ENCODE data around the gene OR52N2.

The OR52N2 gene

DNA sequence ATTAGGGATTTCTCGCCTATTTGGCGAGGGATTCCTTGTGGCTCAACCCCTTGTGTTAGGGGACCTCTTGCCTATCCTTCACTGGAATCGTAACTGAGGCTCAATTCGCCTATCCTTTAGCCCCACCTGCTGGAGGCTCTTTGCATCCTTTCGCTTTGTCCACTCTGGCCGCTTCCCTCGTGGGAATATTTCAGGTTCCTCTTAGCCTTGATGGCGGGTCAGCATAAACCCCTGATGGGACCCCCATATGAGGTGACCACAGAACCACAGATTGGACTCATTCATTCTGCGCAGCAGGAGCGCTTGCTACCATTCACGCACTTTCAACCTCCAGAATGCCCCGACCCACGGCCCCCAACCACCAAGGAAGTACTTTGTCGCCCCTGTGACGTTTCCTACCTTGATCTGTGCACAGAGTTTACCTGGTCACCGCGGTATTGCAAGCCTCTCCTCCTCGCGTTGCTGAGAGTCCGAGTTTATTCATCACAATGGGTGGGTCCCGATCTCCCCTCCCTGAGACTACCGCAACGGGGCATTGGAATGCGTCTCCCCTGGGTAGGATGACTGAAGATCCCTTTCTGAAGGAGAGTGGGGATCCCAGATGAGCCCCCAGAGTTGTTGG, at the start of gene OR52N2:
Gene OR52N2 (plus strand): TSS at position 425 of the 622 bp plus-strand sequence. CDS start 11,412 bp downstream, outside the sequence.
- DNase-seq (ENCODE audit: extremely low spot score, insufficient read length, low read depth) (no peak), FAIRE-seq (peak; percentile 87)

DNA sequence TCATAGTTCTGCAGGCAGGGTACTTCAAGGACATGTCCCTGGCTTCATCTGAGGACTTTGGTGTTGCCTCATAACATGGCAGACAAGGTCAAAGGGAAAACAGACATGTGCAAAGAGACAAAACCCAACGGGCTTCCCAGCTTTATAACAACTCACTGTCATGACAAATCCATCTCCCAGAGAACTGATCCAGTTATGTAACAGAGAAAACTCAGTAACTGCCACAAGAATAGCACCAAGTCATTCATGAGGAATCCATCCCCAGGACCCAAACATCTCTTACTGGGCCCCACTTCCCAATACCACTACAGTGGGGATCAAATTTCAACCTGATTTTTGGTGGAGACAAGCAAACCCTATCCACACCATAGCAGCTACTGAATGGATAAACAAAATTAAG, 41.7 kb upstream of the OR52N2 start:
- no peak for FAIRE-seq
- DNase-seq (ENCODE audit: extremely low spot score, insufficient read length, low read depth) = no peak

DNA sequence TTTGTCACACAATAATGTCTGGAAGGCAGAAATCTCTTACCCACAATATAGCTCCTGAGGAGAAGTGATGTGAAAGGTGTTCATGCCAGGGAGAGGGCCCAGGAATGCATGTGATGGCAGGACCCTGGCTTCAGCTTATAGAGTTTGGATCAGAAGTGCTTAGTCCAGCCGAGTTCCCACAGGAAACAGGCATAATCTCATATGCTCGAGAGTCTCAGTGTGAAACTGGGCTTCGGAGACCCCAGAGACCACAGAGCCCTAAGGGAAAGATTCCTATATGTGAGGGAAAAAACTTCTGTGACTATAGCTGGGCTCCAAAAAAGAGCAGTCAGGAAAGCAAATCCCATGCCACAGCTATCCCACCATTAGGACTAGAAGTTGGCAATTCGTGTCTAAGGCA, 25.5 kb upstream of the OR52N2 start, which contains the start of gene OR52N5:
Gene OR52N5 (minus strand): TSS at position 101 of the 400 bp plus-strand sequence. CDS start 4,721 bp downstream, outside the sequence.
- FAIRE-seq (no peak), DNase-seq (ENCODE audit: extremely low spot score, insufficient read length, low read depth) (no peak)

DNA sequence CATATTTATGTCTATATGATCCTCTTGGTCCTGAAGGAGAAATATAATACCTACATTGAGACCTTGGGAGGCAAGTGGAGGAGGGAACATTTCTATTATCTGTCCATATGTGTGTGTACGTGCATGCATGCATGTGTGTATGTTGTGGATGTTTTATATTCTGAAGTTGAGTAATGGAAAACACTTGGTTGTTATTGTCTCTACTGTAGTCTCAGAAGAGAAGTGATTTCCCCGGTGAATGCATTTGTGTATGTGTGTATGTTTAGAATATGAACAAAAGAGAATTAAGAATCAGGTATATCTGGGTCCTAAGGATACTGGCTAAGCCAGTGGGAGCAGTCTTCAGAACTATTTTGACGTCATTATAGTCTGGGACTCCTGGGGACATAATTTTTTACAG, 17.6 kb upstream of the OR52N2 start, which contains the start of gene OR52N1:
Gene OR52N1 (minus strand): TSS at position 101 of the 400 bp plus-strand sequence. CDS start 2,449 bp downstream, outside the sequence.
- FAIRE-seq = no peak
- no peak for DNase-seq (ENCODE audit: extremely low spot score, insufficient read length, low read depth)

DNA sequence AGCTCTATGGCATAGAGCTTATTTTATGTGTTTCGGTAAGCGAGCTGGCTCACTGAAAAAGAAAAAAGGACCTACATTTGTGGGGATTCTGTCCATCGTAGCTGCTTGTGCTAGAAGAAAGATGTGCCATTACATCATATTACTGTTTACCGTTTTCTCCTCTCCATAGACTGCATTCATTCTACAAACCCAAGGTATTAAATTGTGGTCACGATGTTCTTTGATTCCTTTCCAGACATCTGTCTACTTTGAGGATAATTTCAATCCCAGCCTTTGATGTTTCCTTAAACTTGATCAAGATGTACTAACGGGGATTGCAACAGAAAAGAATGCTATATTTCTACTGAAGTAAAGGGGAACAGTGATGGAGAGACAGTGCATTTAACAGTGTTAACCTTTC, 12.2 kb upstream of the OR52N2 start:
- FAIRE-seq = no peak

DNA sequence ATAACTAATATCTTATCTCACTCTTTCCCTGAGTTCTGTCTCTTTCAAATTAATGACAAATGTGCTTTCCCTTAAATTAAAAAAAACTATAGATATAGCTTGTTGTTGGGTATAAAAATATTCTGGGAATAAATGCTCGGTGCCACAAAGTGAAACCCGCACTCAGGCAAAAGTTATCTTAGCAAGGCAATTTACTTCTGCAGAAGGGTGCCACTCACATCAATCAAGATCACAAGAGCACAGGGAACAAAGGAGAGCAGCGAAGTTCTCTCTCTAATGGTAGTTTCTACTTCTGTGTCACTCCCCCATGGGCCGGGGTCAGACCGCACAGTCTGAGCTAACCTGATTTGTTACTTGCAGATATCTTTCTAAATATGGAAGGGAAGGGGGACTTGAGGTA, 4.7 kb upstream of the OR52N2 start:
- FAIRE-seq (no peak), DNase-seq (ENCODE audit: extremely low spot score, insufficient read length, low read depth) (no peak)

More for the DNA sequence above, 12.2 kb upstream of the OR52N2 start:
- DNase-seq (ENCODE audit: extremely low spot score, insufficient read length, low read depth) = no peak

DNA sequence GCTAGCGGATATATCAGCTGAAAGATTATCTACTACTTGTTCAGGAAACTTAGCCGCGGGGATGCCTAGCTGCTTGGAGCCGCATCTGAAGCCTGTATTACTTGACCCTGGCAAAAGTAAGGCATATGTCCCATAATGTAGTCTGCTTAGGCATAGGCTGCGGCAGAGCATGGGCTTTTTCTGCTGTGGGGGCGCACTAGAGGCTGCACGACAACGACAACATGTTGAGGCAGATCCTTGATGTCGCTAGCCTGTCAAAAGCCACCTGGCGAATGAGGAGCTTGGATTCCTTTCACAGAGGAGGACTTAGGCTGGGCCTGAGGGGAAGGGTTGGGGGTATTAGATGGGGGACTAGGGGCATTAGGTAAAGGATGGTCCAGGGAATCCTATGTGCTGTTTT, 1.1 kb upstream of the OR52N2 start:
- DNase-seq (ENCODE audit: extremely low spot score, insufficient read length, low read depth) (no peak), FAIRE-seq (no peak)

DNA sequence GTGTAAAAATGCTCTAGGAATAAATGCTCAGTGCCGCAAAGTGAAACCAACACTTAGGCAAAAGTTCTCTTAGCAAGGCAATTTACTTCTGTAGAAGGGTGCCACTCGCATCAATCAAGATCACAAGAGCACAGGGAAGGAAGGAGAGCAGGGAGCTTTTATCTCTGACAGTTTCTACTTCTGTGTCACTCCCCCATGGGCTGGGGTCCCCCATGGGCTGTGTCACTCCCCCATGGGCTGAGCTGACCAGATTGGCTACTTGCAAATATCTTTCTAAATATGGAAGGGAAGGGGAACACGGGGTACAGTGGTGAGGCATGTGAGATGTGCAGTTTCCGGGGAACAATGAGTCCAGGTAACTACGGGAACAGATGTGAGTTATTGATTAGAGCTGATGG, 397 bp downstream of the OR52N2 start:
- no peak for DNase-seq (ENCODE audit: extremely low spot score, insufficient read length, low read depth)

DNA sequence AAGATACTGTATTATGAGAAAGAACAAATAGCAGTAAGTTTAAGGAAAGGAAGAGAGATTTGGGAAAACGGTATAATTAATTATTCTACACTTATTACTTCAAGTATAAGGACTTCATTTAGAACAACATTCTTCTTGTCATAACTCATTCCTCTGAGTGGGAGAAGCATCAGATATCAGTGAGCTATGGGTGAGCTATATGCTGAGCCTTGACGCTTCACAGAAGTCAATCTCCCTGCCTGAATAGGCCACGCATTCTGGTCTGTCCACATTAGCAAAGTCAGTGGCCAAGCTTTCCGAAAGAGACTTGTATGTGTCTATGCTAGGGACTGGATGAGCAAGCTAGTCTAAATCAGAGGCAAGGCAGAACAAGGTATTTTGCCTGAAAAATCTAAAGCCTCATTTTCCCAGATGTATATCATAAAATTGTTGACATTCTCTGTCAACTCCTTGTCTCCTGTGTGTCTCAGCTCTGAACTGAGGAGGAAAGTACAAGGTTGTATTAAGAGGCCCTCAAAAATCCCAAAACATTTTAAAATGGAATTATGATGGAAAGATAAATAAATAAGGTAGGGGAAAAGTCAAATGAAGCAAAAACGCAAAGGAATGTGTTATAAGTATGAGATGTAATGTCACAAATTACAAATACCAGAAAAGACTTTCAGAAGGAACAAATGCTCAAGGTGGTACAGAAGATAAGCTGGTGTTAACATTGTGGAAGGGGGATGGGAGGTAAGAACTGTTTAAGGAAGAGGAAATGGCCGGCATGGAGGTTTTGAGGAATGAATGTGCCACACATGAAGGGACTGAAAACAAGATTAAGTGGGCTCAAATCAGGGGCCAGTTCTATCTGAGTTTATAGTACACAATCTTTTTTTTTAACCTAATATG, 1.4 kb downstream of the OR52N2 start:
- no peak for DNase-seq (ENCODE audit: extremely low spot score, insufficient read length, low read depth)
- no peak for FAIRE-seq

More for the DNA sequence above, 397 bp downstream of the OR52N2 start:
- FAIRE-seq = peak; percentile 5

DNA sequence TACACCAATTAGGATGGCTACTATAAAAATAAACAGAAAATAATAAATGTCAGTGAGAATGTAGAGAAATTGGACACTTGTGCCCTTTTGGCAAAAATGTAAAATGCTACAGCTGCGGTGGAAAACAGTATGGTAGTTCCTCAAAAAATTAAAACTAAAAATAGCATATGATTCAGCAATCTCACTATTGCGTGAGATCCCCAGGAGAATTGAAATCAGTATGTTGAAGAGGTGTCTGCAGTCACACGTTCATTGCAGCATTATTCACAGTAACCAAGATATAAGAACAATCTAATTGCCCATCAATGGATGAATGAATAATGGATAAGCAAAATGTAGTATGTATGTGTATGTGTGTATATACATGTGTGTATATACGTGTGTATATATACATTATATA, 6.8 kb downstream of the OR52N2 start:
- no peak for FAIRE-seq
- DNase-seq (ENCODE audit: extremely low spot score, insufficient read length, low read depth) = no peak

DNA sequence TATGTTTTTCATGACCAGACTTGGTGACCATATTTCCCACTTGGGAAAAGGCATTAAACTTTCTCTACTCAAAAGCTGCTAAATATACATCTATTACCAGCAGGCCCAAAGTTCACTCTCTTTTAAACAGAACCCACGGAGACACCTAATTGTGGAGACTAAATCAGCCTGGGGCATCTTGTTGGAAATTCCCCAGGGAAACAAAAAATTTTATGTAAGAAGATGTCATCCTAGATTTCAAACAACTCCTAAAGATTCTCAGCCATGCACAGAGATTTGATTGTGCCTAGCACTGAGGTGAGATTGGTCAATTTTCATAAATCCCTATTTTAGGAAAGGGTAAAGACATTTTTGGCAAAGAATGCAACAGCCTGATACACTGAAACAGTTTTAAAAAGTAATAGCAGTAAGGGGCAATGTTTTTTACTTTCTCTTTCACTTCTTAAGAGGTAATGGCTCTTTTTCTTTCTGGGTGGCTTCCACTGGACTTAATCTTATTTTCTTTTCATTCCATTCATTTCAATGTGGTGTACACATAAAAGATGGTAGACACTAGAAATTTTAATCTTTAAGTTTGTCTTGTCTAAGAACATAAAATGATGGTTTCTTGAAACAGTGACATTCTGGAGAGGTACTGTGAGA, 9.6 kb downstream of the OR52N2 start:
- FAIRE-seq = peak; percentile 38
- DNase-seq (ENCODE audit: extremely low spot score, insufficient read length, low read depth) = no peak

DNA sequence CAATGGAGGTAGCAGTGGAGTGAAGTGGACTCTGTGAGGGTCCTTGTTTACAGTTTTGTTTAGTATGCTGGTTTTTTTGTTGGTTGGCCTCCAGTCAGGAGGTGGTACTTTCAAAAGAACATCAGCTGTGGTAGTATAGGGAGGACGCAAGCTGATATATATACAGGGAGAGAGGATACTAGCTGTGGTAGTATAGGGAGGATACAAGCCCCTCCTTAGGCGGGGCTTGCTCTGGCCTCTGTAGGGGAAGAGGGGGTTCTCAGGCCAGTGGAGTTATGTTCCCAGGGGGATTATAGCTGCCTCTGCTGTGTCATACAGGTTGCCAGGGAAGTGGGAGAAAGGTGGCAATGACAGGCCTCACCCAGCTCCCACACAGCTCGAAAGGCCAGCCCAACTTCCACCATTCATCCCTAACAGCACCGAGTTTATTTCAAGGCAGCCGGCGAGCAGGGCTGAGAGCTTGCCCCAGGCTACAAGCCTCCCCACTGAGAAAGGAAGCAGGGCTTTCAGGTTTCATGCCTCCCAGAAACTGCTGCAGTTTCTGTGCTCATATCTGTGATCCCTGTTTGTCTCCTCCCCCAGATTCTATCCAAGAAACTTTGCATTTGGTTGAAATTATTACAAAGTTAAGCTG, 22.6 kb downstream of the OR52N2 start:
- DNase-seq (ENCODE audit: extremely low spot score, insufficient read length, low read depth) = no peak
- FAIRE-seq = no peak

DNA sequence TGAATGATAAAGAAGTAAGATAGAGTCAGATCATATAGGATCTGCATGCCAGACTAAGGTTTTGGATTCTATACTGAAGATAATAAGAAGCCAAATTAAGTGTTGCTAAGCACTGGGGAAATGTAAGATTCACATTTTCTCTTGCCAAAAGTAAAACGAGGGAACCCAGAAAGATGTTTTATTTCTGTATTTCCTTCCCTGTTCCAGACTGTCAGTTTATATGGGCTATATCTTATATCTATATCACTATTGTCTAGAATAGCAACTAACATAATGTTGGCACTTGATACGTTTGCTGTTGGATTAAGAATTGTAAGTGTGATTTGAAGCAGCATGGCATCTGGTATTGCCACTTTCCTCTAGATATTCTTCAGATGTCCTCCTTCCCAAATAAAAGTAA, 24.7 kb downstream of the OR52N2 start:
- FAIRE-seq (no peak), DNase-seq (ENCODE audit: extremely low spot score, insufficient read length, low read depth) (no peak)

DNA sequence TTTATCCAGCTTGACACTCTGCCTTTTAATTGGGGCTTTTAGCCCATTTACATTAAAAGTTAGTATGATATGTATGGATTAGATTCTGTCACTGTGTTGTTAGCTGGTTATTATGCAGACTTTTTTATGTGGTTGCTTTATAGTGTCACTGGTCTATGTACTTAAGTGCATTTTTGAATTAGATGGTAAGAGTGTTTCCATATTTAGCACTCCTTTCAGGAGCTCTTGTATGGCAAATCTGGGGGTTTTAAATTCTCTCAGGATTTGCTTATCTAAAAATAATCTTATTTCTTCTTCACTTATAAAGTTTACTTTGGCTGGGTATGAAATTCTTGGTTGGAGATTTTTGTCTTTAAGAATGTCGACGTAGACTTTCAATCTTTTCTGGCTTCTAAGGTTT, 29.0 kb downstream of the OR52N2 start:
- no peak for DNase-seq (ENCODE audit: extremely low spot score, insufficient read length, low read depth)

DNA sequence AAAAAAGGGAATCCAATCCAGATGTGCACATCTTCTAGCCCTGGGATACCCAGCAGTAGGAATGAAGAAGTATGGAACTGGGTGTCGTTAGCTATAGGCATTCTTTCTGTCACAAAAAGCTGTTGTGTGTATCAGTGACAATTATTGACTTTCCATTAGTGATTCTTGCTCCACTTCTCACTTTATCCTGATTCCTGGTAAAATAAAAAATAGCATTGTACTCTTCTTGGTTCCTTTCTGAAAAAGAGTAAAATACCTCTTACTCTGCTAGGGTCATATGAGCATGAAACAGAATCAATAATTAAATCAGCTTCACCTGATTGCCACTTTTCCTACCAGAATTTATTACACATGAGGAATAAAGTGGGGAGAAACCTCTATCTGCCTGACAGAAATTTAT, 33.1 kb downstream of the OR52N2 start, which contains the start of gene OR52E6:
Gene OR52E6 (minus strand): TSS at position 101 of the 400 bp plus-strand sequence. CDS start 0 bp downstream, at position 101.
- FAIRE-seq (no peak), DNase-seq (ENCODE audit: extremely low spot score, insufficient read length, low read depth) (no peak)

More for the DNA sequence above, 29.0 kb downstream of the OR52N2 start:
- FAIRE-seq = no peak

DNA sequence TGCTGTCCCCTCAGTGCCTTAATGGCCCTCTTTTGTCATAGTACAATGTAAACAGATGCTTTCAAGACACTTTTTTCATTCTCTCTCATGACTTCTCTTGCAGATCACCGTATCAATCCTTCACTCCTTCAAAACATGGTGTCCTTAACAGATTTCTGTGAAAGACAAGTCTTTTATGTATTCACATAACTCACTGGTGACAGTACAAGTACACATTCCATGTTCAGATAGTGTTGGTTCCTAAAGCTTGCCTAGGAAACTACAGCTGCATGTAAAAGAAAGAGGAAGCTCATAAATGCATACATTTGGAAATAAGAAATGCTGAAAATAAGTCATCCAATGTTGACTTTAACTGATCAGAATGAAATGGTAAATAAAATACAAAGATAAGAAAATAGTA, 38.0 kb downstream of the OR52N2 start:
- no peak for FAIRE-seq

DNA sequence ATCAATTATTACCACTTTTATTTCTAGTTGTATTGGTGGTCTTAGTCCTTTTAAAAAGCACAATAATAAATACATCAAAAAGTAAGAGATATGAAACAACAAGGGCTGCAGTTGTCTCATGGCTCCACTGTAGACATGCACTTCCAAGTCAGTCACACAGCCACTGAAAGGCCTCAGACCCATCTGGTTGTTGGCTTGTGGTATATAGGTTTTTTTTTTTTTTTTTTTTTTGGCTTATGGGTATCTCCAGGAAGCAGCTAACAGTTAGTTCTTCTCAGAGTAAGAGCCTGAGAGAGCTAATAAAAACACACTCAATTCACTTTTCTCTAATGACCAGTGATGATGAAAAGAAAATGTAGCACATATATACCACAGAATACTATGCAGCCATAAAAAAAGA, 39.0 kb downstream of the OR52N2 start:
- FAIRE-seq (no peak), DNase-seq (ENCODE audit: extremely low spot score, insufficient read length, low read depth) (no peak)

More for the DNA sequence above, 38.0 kb downstream of the OR52N2 start:
- no peak for DNase-seq (ENCODE audit: extremely low spot score, insufficient read length, low read depth)

DNA sequence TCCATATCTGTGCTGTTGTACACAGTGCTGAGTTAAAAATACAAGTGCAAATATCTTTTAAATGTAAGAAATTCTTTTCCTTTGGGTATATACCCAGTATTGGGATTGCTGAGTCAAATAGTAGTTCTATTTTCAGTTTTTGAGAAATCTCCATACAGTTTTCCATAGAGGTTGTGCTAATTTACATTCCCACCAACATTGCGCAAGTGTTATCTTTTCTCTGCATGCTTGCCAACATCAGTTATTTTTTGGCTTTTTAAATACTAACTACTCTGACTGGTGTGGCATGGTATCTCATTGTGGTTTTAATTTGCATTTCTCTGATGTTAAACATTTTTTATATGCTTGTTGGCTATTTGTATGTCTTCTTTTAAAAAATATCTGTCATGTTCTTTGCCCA, 42.3 kb downstream of the OR52N2 start:
- FAIRE-seq (no peak), DNase-seq (ENCODE audit: extremely low spot score, insufficient read length, low read depth) (no peak)

DNA sequence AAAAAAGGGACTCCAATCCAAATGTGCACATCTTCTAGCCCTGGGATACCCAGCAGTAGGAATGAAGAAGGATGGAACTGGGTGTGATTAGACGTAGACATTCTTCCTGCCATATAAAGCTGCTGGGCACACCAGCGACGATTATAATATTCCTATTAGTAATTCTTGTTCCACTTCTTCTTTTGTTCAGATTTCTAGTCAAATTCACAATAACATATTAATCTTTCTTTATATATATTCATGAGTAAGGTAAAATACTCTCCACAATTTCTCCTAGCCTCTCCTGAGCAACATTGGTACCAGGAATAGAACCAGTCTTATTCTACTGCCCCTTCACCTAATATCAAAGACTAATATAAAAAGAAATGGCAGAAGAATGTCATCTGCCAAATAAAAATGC, 48.9 kb downstream of the OR52N2 start, which contains the start of gene OR52E8:
Gene OR52E8 (minus strand): TSS at position 101 of the 400 bp plus-strand sequence. CDS start 0 bp downstream, at position 101.
- DNase-seq (ENCODE audit: extremely low spot score, insufficient read length, low read depth) (no peak), FAIRE-seq (no peak)

DNA sequence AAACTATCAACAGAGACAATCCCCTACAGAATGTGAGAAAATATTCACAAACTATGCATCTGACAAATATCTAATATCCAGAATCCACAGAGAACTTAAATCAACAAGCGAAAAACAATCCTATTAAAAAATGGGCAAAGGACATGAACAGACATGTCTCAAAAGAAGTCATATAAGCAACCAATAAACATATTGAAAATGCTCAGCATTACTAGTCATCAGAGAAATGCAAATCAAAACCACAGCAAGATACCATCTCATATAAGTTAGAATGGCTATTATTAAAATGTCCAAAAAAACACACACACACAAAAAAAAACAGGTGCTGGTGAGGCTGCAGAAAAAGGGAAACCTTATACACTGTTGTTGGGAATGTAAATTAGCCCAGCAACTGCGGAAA, 57.1 kb downstream of the OR52N2 start:
- no peak for DNase-seq (ENCODE audit: extremely low spot score, insufficient read length, low read depth)
- no peak for FAIRE-seq
